GM21360 (cell line): Measurements from ENCODE around the gene DACT3.

Experiments
- ATAC-seq: cut with Tn5 transposase; IDR thresholded peaks from one replicate; pipeline ENCODE4 v1.9.1; 2021; ENCODE audit warnings: mild to moderate bottlenecking, moderate library complexity; ENCODE audit not compliant: unreplicated experiment

Gene DACT3

GRCh38 chr19:46668662-46669061, 7.7 kb upstream of the DACT3 start:
- no peak for ATAC-seq

DNA sequence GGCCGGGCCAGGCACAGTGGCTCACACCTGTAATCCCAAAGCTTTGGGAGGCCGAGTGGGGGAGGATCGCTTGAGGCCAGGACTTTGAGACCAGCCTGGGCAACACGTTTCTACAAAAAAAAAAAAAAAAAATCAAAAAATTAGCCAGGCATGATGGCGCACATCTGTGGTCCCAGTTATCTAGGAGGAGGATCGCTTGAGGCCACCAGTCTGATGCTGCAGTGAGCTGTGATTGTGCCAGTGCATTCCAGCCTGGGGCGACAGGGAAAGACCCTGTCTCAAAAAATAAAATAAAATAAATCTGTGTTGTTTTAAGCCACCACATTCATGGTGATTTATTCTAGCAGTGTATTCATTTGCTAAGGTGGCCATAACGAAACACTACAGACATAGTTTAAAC, 4.1 kb upstream of the DACT3 start:
- no peak for ATAC-seq

- no peak for ATAC-seq
Measured at GRCh38 chr19:46661735-46662592, 982 bp upstream of the DACT3 start.

GRCh38 chr19:46660551-46661019, 397 bp downstream of the DACT3 start:
- no peak for ATAC-seq

GRCh38 chr19:46660008-46660517, 919 bp downstream of the DACT3 start:
- ATAC-seq = no peak

DNA sequence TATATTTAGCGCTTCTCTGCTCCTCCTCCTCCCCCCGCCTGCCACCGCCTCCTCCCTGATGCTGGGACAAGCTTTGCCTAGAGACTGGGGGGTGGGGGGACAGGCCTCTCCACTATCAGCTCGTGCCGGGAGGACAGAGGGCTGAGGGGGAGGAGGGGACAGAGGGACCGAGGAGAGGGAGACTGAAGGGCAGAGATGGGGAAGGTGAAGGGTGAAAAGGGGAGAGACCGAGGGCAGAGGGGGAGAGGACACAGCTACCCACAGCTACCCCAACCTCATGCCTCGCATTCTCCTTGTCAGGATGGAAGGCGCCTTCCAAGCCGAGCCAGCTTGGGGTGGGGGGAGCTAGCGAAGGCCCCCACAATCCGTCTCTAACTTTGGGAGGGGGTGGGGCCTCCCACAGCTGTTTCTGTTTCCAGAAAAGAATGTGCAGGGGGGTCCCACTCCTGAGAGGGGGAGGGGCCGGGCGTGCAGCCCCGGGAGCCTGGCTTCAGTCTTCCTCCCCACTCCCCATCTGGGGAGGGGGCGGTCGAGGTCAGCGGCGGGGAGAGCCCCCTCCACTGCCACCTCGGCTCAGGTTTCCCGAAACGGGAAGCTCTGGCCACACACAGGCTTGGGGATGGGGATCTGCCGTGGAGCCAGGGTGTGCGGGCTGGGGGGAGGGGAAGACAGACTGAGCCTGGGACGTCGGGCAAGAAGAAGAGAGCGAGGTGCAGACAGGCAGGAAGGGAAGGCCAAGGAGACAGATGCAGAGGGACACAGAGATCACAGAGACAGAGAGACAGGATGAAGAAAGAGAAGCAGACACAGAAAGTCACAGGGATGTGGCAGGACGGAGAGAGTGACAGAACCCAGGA, 1.6 kb downstream of the DACT3 start:
- ATAC-seq = no peak

GRCh38 chr19:46656541-46656940, 4.4 kb downstream of the DACT3 start:
- ATAC-seq = no peak

- ATAC-seq = no peak
Measured at GRCh38 chr19:46654621-46655152, 6.3 kb downstream of the DACT3 start.

DNA sequence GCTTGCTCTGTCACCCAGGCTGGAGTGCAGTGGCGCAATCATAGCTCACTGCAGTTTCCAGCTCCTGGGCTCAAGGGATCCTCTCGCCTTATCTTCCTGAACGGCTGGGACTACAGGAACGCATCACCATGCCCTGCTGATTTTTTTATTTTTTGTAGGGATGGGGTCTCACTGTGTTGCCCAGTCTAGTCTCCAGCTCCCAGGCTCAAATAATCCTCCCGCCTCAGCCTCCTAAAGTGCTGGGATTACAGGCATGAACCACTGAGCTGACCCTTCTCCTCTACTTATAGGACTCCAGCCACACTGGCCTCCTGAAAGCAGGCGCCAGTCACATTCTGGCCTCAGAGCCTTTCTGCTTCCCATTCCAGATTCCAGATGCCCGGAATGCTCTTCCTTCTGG, 10.5 kb downstream of the DACT3 start:
- ATAC-seq = no peak

DNA sequence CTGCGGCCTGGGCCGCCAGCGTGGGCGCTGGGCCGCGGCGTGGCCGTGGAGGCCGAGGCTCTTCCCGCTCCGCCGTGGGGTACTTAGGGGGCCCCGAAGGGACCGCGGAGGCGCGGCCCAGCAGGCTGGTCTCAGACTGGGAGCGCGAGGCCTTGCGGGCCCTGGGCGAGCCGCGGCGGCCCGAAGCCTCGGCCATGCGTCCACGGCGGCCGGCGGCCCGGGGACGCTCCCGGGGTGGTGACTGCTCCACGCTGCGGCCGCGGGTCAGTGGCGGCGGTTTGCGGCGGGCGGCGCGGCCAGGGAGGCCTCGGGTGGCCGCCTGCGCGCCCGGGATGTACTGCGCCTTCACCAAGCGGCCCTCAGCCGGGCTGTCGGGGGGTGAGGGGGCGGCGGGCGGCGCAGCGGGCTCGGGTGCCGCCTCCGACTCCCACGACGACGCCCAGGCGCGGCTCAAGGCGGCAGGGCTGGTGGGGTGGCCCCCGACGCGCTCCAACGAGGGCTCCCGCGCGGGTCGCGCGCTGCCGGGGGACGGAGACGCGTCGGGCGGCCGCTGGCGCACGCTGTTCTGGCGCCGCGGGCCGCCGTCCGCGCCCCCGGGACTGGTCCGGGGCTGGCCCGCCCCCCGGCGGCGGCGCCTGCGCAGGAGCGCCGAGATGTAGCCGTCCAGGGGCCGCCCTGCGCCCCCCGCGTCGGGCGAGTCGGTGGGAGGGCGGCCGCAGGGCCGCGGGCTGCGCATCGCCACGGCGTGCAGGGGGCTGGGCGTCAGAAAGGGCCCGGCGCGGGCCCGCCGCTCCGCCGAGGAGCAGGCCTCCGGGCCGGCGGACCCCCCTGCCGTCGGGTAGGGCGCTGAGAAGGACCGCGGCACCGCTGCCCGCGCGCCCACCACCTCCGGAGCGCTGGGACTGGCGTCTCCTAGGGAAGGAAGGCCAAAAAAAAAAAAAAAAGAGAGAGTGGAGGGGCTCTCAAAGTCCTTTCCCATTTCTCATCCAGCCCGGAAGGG, 11.7 kb downstream of the DACT3 start:
- ATAC-seq = no peak

DNA sequence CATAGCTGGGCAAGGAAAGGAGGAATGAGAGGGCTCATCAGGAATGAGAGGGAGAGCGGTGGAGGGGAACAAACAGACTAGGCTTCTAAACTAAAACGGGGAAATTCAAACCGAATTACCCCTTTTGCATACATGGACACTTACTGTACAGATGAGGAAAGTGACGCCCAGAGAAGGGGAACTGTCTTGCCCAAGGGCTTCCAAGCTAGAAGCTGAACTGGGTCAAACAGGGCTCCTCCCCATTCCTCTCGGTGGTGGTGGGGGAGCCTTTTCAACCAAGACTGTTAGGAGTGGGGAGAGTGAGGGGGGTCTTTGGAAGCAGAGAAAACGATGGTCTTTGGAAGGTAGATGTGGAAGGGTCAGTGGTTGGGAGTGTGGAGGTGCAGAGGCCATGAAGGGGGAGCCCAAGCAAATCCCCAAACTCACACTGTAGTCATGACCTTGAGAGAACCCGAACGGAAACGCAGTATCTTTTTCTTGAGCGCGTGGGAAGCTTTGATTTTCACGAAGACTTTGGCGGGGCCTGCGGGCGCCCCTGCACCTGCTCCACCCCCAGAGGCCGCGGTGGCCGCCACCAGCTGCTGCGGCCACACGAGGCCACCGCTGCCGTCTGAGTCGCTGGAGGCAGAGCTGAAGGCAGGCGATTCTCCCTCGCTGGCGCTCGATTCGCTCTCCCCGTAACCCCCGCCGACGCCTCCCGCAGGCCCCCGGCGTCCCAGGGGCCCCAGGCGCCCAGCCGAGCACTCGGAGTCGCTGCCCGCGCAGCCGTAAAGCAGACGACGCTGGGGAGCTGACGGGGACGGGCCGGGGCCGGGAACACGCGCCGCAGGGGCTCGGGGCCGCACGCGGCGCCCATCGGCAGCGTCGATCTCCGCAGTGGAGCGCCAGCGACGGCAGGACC, 12.7 kb downstream of the DACT3 start:
- ATAC-seq = no peak

- no peak for ATAC-seq
Measured at GRCh38 chr19:46646402-46646801, 14.6 kb downstream of the DACT3 start.

GRCh38 chr19:46644720-46645119, 16.3 kb downstream of the DACT3 start:
- ATAC-seq = no peak

DNA sequence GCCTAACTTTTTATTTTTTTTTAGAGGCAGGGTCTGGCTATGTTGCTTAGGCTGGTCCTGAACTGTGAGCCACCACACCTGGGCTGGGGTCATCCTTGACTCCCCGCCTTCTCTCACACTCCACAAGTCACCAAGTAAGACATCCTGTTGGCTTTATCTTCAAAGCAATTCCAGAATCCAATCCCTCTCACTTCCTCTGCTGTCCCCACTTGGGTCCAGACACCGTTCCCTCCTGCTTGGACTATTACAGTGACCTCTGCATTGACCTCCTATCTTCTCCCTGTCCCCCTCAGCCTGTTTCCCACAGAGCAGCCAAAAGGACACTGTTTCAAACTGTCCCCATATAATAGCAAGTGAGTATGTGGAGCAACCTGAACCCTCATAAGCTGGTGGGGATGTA, 20.3 kb downstream of the DACT3 start:
- ATAC-seq = no peak

GRCh38 chr19:46639358-46640182, 21.4 kb downstream of the DACT3 start:
- no peak for ATAC-seq

DNA sequence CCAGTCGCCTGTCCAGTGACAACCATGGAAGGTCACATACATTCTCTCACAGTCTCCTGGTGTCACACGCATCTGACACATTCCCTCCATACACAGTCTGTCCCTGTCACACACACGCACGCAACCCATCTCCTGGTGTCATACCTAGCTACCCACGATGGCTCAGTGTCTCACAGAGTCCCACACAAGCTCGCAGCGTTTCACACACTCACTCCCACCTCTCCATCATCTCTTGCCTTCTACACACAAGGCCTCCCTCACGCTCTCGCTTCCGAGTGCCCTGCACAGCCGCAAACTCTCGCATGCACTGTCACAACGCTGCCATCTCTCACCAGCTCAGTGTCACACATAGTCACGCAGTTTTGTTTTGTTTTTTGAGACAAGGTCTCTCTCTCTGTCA, 23.8 kb downstream of the DACT3 start:
- no peak for ATAC-seq

DNA sequence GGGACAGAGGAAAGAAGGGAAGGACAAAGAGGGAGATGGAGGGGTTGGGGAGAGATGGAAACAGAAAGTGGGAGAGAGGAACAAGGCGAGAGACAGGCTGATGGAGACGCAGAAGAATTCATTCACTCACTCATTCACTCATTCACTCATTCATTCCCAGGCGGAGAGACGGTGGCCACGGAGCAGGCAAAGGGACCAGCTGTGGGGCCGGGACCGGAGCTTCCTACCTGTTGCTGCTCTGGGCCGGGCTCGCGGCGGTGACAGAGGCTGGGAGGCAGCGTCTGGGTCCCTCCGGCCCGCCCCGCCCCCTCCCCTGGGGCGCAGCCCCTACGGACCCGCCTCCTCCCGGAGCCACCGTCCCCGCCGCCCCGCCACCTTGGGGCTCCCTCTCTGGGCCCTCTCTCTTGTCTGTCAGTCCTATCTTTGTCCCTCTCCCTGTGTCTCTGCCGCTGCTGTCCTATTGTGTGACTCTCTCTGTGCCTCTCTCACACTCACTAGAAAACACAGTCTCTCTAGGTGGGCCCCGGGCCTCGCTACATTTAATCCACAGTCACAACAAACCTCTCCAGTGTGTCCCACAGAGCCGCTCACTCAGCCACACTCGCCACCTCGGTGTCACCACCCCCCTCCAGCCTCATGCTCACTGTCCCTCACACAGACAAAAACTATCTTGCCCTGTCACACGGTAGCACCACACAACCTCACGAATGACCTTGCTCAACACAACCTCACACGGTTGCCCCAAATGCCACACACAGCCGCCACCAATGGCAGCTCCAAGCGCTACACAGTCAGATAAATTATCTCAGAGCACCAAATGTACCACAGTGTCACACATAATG, 24.8 kb downstream of the DACT3 start, which contains the start of gene GNG8:
Gene GNG8 (minus strand): TSS at position 283 of the 842 bp plus-strand sequence. CDS start 1,520 bp downstream, outside the sequence.
- ATAC-seq = no peak
